Suprapubic skin (tissue), 4 donors: ENCODE data around the gene ANKRD2. TPM values are rescaled to one million over a fixed set of nuclear protein-coding genes. Genes with fewer than 3 reads are reported as not detected.

Experiments used
- DNase-seq, 2 donors: peaks; one replicate each; pipeline ENCODE4 v3.0.0-alpha.2; 2019; ENCODE audit warnings: low spot score in 2 of 2
- H3K27ac ChIP-seq: fragments of 200-600 bp; sonication (generic); one replicate; pipeline ENCODE4 v1.5.1; 2019
- H3K27me3 ChIP-seq: fragments of 200-600 bp; sonication (generic); one replicate; pipeline ENCODE4 v1.5.1; 2019
- H3K36me3 ChIP-seq: fragments of 200-600 bp; sonication (generic); one replicate; pipeline ENCODE4 v1.5.1; 2019
- H3K4me1 ChIP-seq: fragments of 200-600 bp; sonication (generic); one replicate; pipeline ENCODE4 v1.5.1; 2019
- H3K4me3 ChIP-seq: fragments of 200-600 bp; sonication (generic); one replicate; pipeline ENCODE4 v1.5.1; 2019; ENCODE audit warnings: mild to moderate bottlenecking
- H3K9me3 ChIP-seq: fragments of 200-600 bp; sonication (generic); one replicate; pipeline ENCODE4 v1.5.1; 2019
- CTCF ChIP-seq, 2 donors: fragments of 200-600 bp in 1 of 2; fragments of 450-650 bp in 1 of 2; sonication (generic) in 1 of 2; IDR thresholded peaks; one replicate each; pipeline ENCODE4 v1.5.1; 2016 to 2019; ENCODE audit warnings: antibody characterized with exemption in 2 of 2, mild to moderate bottlenecking in 1 of 2, moderate library complexity in 1 of 2
- EP300 ChIP-seq: sonication (generic); formaldehyde crosslinking; IDR thresholded peaks from one replicate; pipeline ENCODE4 v1.6.1; 2017; ENCODE audit warnings: antibody characterized with exemption
- POLR2A ChIP-seq, 2 donors: fragments of 450-650 bp; IDR thresholded peaks; one replicate each; pipeline ENCODE4 v1.6.1; 2017; ENCODE audit warnings: antibody characterized with exemption in 2 of 2, mild to moderate bottlenecking in 2 of 2, moderate library complexity in 2 of 2
- POLR2AphosphoS5 ChIP-seq, 3 donors: sonication (generic); formaldehyde crosslinking; IDR thresholded peaks; one replicate each; pipeline ENCODE4 v1.6.1; 2017; ENCODE audit warnings: antibody characterized with exemption in 3 of 3
- WGBS: methylation state at CpG from one replicate; pipeline ENCODE4 v1.1.5; 2018; 5-methylcytosine and 5-hydroxymethylcytosine counted together
- total RNA-seq, 4 donors: library from RNA; depleted of rRNA; stranded (reverse); fragments of >200 nt; gene quantifications; one replicate each; pipeline ENCODE4 v1.1.0, GENCODE V29; 2016

ANKRD2 gene
- total RNA-seq, 4 donors from 2014 or later: 0.45 to 2.5 (median 2.0) TPM; not detected in 1

DNA sequence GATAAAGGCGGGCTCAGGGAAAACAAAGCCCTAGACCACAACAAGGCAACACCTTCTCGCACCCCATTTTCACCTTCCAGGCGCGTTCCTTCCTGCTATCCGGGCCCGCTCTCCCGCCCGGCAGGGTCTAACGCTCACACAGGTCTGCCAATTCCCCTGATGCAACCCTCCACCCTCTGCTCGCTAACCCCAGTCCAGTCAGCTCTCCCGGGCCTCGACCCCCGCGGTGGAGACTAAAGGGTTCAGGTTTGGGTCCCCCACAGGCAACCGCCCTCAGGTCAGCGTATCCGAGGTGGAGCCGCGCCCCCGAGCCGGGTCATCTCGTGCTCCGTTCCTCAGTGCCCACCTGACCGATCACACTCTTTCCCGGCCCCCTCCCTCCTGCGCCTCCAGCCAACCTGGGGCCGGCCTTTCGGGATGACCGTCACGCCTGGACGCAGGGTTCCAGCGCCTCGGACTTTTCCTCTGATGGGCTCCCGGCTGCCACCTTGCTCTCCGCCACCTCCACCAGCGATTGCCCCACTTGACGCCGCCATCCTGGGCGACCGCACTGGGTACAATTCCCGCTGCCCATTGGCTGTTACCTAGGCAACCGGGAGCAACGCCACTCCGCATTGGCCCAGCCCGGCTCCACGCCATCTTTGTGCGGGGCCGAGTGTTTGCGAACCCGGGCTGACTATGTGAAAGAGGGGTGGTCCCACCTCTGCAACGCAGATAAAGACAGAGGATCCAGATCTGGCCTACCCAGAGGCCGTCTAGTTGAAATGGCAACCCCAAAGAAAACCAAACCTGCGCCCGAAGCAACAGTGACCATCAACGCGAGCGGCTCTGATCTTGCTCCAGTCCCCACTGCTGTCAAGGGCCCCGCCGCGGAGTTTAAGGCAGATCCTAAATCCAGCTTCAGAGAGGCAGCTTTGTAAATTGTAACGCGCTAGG is 60.6 kb downstream of the ANKRD2 start, which contains the start of gene MORN4:
Gene MORN4, minus strand, starts transcription at position 552 of the 936 bp plus-strand sequence. CDS start 13,847 bp downstream, outside the sequence.
- DNase-seq: peak; percentile 97 to 98
- Histone ChIP-seq H3K36me3 (no peaks in the 10 kb centered on the region), H3K9me3 (no peaks in the 10 kb centered on the region), H3K27me3 (no peaks in the 10 kb centered on the region), H3K27ac (no peak within 1 kb of the TSS), H3K4me3 (peak within 1 kb of the TSS; percentile 85), H3K4me1 (peaks cover 6% of the 10 kb centered on the region)
- WGBS: 4% methylated on average over 47 of the region's 62 CpGs
- TF ChIP-seq POLR2A (IDR thresholded peaks at IDR 0.05) (no peak), EP300 (no peak), POLR2AphosphoS5 (IDR thresholded peaks at IDR 0.05) (peak in 1 of 3 donors; percentile 19), CTCF (IDR thresholded peaks at IDR 0.05) (no peak)

Other genes starting within 250 kb of the ANKRD2 start
- gene FRAT2, start 238.1 kb upstream of the ANKRD2 start, total RNA-seq: 10 to 100 TPM; 30.9 to 58.0 (median 38.4) TPM
- gene RRP12, start 171.4 kb upstream of the ANKRD2 start, total RNA-seq: 10 to 100 TPM; 24.5 to 49.3 (median 48.6) TPM
- 100 to 1,000 TPM; 106 to 238 (median 209) TPM for gene PGAM1, start 146.6 kb upstream of the ANKRD2 start, total RNA-seq
- 10 to 100 TPM; 24.0 to 35.1 (median 28.5) TPM for gene EXOSC1, start 126.8 kb upstream of the ANKRD2 start, total RNA-seq
- gene ZDHHC16, start 126.6 kb upstream of the ANKRD2 start, total RNA-seq: 10 to 100 TPM; 24.5 to 35.8 (median 28.2) TPM
- gene MMS19, start 74.4 kb upstream of the ANKRD2 start, total RNA-seq: 100 to 1,000 TPM; 111 to 238 (median 118) TPM
- gene UBTD1, start 73.9 kb upstream of the ANKRD2 start, total RNA-seq: 10 to 100 TPM; 15.2 to 50.8 (median 36.4) TPM
- gene HOGA1, start 11.6 kb downstream of the ANKRD2 start, total RNA-seq: 1 to 10 TPM in 3 of 4 donors, under 1 TPM in 1; 0.80 to 6.2 (median 4.0) TPM
- not detected for gene C10orf62, start 16.9 kb downstream of the ANKRD2 start, total RNA-seq
- 1 to 10 TPM; 1.3 to 5.6 (median 2.4) TPM for gene MORN4, start 60.7 kb downstream of the ANKRD2 start, total RNA-seq
- 10 to 100 TPM; 13.2 to 24.0 (median 20.9) TPM for gene PI4K2A, start 67.9 kb downstream of the ANKRD2 start, total RNA-seq
- gene AVPI1, start 114.5 kb downstream of the ANKRD2 start, total RNA-seq: 100 to 1,000 TPM; 118 to 178 (median 142) TPM
- 10 to 100 TPM; 25.8 to 36.7 (median 31.0) TPM for gene MARVELD1, start 141.0 kb downstream of the ANKRD2 start, total RNA-seq
- 10 to 100 TPM; 25.8 to 60.5 (median 39.6) TPM for gene ZFYVE27, start 164.3 kb downstream of the ANKRD2 start, total RNA-seq
- 1 to 10 TPM in 3 of 4 donors, under 1 TPM in 1; 0.91 to 2.2 (median 1.0) TPM for gene SFRP5, start 199.2 kb downstream of the ANKRD2 start, total RNA-seq